ENCODE results near the gene VPS50.

VPS50 gene, protein sequence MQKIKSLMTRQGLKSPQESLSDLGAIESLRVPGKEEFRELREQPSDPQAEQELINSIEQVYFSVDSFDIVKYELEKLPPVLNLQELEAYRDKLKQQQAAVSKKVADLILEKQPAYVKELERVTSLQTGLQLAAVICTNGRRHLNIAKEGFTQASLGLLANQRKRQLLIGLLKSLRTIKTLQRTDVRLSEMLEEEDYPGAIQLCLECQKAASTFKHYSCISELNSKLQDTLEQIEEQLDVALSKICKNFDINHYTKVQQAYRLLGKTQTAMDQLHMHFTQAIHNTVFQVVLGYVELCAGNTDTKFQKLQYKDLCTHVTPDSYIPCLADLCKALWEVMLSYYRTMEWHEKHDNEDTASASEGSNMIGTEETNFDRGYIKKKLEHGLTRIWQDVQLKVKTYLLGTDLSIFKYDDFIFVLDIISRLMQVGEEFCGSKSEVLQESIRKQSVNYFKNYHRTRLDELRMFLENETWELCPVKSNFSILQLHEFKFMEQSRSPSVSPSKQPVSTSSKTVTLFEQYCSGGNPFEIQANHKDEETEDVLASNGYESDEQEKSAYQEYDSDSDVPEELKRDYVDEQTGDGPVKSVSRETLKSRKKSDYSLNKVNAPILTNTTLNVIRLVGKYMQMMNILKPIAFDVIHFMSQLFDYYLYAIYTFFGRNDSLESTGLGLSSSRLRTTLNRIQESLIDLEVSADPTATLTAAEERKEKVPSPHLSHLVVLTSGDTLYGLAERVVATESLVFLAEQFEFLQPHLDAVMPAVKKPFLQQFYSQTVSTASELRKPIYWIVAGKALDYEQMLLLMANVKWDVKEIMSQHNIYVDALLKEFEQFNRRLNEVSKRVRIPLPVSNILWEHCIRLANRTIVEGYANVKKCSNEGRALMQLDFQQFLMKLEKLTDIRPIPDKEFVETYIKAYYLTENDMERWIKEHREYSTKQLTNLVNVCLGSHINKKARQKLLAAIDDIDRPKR

DNA sequence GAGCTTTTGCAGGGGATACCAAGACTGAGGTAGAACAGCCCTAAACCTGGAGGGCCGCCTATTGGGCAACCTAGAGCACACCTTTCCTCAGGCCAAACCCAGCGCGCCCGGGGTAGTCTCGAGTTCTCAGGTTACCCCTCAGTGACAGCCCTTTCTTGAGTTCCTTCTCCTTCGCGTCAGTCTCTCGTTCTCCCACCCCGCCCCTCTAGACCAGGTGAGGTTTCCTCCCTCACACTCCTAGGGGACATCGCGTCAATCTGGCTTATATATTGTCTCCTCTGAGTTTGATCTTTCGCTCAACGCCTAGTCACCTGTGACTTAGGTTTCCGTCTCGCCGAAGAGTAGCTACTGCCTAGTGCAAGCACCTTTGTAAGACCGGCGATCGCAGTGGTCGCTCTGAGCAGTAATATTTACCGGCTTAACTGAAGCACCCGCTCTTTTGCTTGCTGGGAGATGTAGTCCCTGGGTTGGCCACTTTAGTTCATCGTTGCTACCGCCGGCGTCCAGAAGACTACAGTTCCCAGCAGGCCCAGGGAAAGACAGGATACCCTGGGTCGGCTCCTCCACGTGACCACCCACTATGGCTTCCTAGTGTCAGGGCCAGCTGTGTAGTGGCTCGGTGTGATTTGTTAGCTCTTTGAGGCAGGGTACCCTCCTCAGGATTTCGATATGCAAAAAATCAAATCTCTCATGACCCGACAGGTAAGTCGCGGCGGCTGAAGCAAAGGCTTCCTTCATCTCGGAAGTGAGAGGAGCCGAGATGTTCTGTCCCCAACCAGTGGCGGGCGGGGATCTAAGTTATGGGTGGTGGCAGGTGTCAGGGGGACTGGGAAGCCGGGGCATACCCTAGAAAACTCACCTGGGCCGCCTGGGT, at the start of gene VPS50:
Gene VPS50, plus strand, starts transcription at position 568 of the 874 bp plus-strand sequence. Its CDS starts 102 bp downstream, at position 670.
- DNase-seq: peak; percentile 36 to 99 (median 91)

DNA sequence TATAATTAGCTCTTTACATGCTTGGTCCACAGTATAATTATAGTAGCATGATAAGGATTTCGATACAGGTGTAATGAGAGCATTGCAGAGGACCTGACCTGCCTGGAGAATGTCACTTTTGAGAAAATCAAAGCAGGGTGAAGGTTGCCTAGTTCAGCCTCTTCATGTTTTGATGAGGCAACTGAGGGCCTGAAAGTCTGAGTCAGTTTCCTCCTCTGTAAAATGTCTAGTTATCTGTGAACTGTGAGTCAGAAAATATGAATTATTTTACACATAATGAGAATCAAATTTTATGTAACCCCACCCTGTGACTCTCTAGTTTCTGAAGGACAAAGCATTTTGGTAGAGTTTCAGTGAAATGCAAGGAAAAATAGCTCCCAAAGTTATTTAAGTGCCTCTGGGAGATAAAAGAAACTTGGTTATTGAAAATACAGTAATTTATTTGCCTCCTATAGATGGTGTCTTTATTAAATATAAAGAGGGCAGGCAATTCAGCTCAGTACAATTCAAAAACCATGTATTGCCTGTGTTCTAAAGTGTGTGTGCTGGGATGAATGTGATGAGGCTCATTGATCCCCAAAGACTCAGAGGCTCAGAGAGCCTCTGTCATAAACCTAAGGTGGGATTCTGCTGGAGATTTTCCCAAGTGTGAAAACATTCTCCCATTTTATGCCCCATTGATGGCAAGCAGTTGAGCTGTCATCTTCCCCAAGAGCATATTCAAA, 46.7 kb upstream of the VPS50 start:
- DNase-seq: no peak

GRCh38 chr7:93188870-93189634, 43.1 kb upstream of the VPS50 start:
- DNase-seq: no peak

DNA sequence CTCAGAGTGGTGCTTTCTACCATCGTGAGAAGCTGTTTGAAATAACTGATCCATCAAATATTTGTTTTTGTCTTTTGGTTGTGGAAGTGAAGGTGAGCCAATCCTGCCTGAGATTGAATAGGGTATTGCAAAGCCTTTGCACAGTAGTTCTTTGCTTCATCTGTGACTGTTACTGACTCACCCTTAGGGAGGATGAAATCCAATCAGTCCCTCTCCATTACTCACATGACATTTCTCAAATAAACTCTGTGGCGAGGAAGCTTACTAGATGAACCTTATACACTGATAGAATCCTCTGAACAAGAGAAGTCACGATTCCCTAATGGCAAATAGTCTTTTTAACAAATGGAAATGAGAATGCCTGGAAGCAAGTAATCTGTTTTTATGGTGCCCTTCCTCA, 37.8 kb upstream of the VPS50 start:
- no peak for DNase-seq

- no peak for DNase-seq
Measured at GRCh38 chr7:93196336-93196735, 35.8 kb upstream of the VPS50 start.

DNA sequence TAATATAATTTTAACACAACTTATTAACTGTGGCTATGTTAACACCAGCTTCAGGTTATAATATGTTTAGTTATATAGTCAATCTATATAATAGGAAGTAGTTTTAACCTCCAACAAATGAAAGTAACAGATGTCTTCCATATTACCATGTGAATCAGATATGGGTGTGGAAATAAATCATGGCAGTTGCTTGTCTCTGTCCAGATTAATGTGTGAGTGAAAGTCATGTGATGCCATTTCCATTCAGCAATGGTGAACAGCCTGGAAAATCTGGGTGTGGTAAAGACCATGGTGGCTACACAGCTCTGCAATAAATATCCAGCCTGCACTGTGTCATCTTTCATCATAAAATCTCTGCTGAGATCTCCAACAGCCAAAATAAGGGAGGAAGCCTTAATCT, 33.7 kb upstream of the VPS50 start:
- DNase-seq: no peak

DNA sequence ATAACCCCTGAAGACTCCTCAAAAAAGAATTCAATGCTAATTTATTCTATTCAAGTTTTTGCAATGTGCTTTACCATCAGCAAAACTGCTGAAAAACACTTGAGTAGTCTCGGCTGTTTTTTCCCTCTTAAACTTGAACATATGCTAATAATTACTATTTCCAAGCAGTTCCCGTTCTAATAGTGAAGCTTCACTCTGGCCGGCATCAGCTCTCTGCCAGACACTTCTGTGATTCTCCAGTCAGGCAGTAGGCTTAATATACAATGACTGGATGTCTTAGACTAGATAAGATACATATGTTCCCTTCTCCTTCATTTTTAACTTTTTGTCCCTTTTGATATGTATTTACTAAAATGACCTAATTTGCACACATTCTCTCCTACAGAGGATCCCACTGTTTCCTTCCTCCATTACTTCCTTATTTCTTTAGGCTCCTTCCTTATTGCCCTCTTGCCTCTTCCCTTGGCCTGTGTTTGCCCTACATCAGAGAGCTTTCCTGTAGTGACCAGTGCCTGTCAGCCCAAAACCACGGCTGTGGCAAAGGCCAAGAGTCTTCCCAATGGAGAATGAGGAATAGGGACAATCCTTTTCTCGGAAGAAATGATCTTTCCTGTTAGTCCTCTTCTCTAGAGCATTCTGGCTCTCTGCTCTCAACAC, 29.4 kb upstream of the VPS50 start:
- no peak for DNase-seq

DNA sequence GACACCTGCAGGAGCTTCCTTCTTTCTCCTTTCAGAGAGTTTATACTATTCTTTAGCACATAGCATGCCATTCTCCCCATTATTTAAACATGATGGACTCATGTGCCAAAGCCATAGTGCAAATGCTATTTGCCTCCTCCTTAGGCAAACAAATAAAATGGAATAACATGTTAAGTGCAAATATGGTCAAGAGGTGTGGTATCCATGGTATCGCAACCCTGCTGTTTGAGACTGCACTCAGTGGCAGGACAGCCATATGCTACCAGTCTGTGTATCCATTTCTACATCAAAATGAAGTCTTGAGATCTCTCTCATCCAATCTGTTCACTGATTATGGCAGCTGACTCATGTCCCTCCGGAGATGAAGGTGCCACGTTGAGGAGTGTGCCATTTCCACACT, 28.7 kb upstream of the VPS50 start:
- no peak for DNase-seq

- DNase-seq: no peak
Measured at GRCh38 chr7:93205046-93205445, 27.1 kb upstream of the VPS50 start.

DNA sequence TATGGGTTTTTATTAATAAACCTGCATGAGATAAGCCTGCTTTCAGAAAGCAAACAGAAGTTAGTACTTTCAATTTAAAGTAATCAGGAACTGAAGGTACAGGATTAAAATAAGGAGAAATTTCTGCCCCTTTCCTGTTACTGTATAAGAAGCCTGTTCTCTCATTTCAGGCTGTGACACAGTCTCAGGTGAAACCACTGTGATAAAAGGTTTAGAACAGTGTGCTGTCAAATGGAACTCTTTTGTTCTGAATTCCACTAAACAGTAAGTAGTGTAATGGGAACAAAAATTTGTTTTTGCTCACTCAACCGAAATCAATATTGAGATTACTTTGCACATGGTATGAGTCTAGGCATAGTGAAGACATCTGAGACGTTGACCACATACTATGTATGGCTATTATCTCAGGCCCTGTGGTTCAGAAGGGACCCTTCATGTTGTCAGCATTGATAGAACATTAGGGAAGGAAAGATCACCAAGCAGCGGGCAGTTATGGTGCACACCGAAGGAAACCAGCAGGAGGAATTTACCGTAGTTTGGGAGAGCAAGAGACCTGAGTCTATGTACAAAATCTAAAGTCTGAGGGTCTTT, 20.8 kb upstream of the VPS50 start:
- DNase-seq: no peak

GRCh38 chr7:93212881-93213280, 19.3 kb upstream of the VPS50 start:
- DNase-seq: no peak

GRCh38 chr7:93218997-93219827, 13.0 kb upstream of the VPS50 start:
- no peak for DNase-seq

DNA sequence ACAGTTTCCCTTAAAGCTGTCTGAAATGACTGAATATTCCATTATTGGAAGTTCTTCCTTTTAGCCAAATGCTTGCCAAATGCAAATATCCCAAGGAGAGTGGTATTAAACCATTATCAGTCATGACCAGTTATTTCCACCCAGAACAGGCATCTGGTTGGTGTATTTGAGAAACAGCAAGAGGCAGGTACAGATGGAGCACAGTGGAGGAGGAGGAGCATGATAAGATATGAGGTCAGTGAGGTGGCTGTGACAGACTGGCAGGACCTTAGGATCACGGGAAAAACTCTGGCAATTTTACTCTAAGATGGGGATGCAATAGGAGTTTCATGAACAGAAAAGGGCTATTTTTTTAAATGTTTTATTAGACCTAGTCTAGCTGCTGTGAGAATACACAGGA, 12.3 kb upstream of the VPS50 start:
- no peak for DNase-seq

DNA sequence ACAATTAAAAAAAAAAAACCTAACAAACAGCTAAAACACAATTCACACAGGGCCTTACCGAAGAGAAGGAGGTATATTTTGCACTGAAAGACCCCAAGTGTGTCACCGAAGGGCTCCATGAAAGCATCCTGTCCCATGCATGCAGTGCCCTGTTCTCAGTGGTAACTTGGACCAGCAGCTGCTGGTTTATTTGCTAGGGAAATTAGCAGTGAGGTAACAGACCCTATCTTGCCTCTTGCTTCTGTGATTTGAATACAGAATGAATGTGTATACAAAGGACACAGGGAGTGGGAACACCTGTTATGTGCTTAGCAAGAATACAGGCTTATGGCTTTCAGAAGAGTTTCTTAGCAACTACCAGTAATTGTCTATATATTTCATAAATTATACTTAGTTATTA, 5.9 kb upstream of the VPS50 start, which contains the start of gene HEPACAM2:
Gene HEPACAM2, minus strand, starts transcription at position 160 of the 400 bp plus-strand sequence.
- no peak for DNase-seq

DNA sequence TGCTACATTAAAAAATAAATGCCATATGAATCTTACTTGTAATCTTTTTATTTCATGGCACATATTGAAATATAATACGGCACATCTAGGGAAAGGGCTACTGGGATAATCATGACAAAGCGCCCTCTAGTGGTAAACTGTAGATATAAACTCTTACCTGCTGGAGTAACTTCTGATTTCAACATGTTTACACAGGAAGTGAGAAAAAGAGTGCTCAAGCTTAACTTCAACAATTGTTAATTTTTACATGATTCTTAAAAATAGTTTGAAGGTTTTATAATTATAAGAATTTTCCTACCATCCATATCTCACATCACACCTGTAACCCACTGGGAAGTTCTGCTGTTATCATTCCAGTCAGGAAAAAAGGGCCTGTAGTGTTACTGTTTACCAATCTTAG, 3.9 kb upstream of the VPS50 start:
- peak in 1 of 51 donors; percentile 3 for DNase-seq

DNA sequence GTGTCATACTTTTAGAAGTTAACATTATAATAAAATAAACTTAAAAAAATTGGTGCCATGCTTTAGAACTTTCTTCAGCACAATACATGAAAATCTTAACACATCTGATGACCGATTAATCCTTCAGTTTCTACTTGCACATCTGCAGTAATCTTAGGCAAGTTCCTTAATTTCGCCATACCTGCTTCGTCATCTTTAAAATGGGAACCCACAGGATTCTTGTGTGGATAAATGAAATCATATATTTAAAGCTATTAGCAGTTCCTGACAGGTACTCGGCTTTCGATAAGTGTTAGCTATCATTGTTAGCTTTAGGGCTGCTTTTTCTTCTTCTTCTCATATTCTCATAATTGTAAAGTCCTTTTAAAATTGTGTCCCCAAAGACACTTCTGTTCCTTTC, 907 bp upstream of the VPS50 start:
- no peak for DNase-seq

GRCh38 chr7:93232673-93233018, 480 bp downstream of the VPS50 start:
- DNase-seq: peak in 1 of 51 donors; percentile 23

- DNase-seq: no peak
Measured at GRCh38 chr7:93235541-93235940, 3.4 kb downstream of the VPS50 start.

All from hypothalamus (tissue), 51 donors.